HG02970 (cell line): ENCODE data around the gene UBE2L3.
"Not testable (repeated sequence)": the region's sequence is repeated elsewhere in the genome, so short reads cannot be mapped to it uniquely, and the experiment has no call there.

Experiments used
- ATAC-seq: cut with Tn5 transposase; IDR thresholded peaks from one replicate; pipeline ENCODE4 v1.9.1; 2021; ENCODE audit warnings: mild to moderate bottlenecking, moderate library complexity, moderate number of reproducible peaks; ENCODE audit not compliant: unreplicated experiment, low FRiP score

UBE2L3 gene

GRCh38 chr22:21598302-21598701, 30.8 kb downstream of the UBE2L3 start:
- ATAC-seq, result no peak

GRCh38 chr22:21599053-21599893, 31.8 kb downstream of the UBE2L3 start:
- ATAC-seq, result no peak

- ATAC-seq, result no peak
Measured at GRCh38 chr22:21602579-21602978, 35.1 kb downstream of the UBE2L3 start.

- ATAC-seq, result no peak
Measured at GRCh38 chr22:21603973-21604372, 36.5 kb downstream of the UBE2L3 start.

GRCh38 chr22:21605887-21606564, 38.5 kb downstream of the UBE2L3 start:
- ATAC-seq, result no peak

- ATAC-seq, result no peak
Measured at GRCh38 chr22:21606775-21607174, 39.3 kb downstream of the UBE2L3 start.

GRCh38 chr22:21609556-21610157, 42.1 kb downstream of the UBE2L3 start:
- not testable (repeated sequence) for ATAC-seq

- ATAC-seq, result no peak
Measured at GRCh38 chr22:21611210-21611977, 43.9 kb downstream of the UBE2L3 start.

- ATAC-seq, result no peak
Measured at GRCh38 chr22:21612858-21613257, 45.3 kb downstream of the UBE2L3 start.

GRCh38 chr22:21613553-21614233, 46.2 kb downstream of the UBE2L3 start:
- ATAC-seq, result no peak

GRCh38 chr22:21615731-21616130, 48.2 kb downstream of the UBE2L3 start:
- no peak for ATAC-seq

GRCh38 chr22:21617337-21617736, 49.8 kb downstream of the UBE2L3 start:
- ATAC-seq, result not testable (repeated sequence)

GRCh38 chr22:21621025-21621424, 53.5 kb downstream of the UBE2L3 start:
- ATAC-seq, result no peak

GRCh38 chr22:21622011-21622918, 54.8 kb downstream of the UBE2L3 start:
- ATAC-seq, result no peak

- ATAC-seq, result no peak
Measured at GRCh38 chr22:21622919-21623647, 55.6 kb downstream of the UBE2L3 start.

GRCh38 chr22:21623648-21623970, 56.1 kb downstream of the UBE2L3 start:
- ATAC-seq, result no peak

- no peak for ATAC-seq
Measured at GRCh38 chr22:21624120-21624879, 56.8 kb downstream of the UBE2L3 start.
